Astrocyte of the spinal cord (primary cell): ENCODE results near the gene GPC4.

Source experiments
- DNase-seq: peaks from one replicate; pipeline ENCODE4 v3.0.0; 2011; ENCODE audit warnings: low read depth, low spot score
- H3K4me3 ChIP-seq: 2 replicates; pipeline ENCODE4 v1.5.1; 2011; ENCODE audit warnings: low read depth, mild to moderate bottlenecking, low read length, moderate library complexity
- in situ Hi-C: cut with HindIII; loops from 2 replicates; pipeline ENCODE4 v1.10.0; 2017; ENCODE audit warnings: low sequenced_read_pairs
- TF ChIP-seq, protein P1 (sequence below): IDR thresholded peaks from 2 replicates; pipeline ENCODE4 v1.5.1; 2012; ENCODE audit warnings: low read depth, mild to moderate bottlenecking, low read length, inconsistent platforms

Gene GPC4

DNA sequence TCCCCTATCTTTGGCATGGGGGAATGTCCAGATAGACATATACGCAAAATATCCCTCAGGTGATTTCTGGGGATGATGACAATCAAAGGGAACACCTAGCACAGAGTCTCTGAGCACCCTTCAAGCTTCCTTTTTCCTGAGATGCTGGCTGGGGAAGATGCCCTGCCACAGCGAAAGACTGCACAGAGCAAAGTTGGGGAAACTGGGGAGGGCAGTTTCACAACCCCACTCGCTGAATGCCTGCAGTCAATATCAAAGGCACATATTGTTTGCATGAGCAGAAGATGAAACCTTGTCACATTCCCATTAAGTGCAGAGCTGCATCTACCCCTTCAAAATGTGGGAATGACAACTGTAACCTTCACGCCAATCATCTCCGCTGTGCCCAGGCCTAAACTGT, 2.6 kb downstream of the GPC4 start:
- peak overlapping the region; percentile 57 for H3K4me3 ChIP-seq
- in situ Hi-C loops, result no loop called here
- no peak for DNase-seq
- TF ChIP-seq, protein P1, sequence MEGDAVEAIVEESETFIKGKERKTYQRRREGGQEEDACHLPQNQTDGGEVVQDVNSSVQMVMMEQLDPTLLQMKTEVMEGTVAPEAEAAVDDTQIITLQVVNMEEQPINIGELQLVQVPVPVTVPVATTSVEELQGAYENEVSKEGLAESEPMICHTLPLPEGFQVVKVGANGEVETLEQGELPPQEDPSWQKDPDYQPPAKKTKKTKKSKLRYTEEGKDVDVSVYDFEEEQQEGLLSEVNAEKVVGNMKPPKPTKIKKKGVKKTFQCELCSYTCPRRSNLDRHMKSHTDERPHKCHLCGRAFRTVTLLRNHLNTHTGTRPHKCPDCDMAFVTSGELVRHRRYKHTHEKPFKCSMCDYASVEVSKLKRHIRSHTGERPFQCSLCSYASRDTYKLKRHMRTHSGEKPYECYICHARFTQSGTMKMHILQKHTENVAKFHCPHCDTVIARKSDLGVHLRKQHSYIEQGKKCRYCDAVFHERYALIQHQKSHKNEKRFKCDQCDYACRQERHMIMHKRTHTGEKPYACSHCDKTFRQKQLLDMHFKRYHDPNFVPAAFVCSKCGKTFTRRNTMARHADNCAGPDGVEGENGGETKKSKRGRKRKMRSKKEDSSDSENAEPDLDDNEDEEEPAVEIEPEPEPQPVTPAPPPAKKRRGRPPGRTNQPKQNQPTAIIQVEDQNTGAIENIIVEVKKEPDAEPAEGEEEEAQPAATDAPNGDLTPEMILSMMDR, result no peak

DNA sequence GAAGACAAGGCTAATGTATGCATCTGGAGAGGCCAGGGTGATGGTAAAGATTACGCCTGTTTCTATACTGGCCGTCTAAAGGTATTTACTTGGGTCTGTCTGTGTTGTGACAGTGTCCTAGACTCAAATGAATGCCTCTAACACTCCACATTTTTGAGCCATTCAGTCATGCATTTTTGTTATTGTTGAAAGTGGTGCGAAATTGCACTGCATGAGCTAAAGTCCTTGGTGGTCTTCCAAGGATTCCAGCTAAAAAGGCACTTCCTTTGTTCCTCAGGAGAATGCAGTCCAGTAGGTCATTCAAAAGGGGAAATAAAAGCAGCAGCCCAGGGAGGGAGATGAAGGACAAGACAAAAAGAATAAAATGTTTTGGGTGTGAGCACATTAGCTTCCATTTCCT, 3.0 kb downstream of the GPC4 start:
- TF ChIP-seq, protein P1, result no peak
- no peak overlapping the region for H3K4me3 ChIP-seq
- peak; percentile 63 for DNase-seq
- in situ Hi-C loops, result no loop called here

DNA sequence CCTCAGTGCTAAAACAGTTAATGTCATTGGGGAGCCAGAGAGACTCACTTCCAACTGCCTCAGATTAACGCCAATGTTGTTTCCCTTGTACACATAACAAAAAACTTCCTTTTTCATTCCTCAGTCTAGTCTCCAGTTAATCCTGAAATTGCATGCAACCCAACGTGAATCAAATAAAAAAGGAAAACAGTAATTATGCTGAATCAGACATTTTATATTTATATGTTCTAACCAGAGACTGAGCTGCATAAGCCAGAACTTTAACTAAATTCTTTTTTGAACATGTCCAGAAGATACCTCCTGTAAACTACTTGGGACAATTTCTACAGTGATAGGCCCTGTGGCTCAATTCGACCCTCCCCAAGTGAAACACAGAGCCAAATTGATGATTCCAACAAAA, 4.7 kb downstream of the GPC4 start:
- H3K4me3 ChIP-seq, result no peak overlapping the region
- TF ChIP-seq, protein P1, result no peak
- in situ Hi-C loops, result no loop called here
- DNase-seq, result no peak

DNA sequence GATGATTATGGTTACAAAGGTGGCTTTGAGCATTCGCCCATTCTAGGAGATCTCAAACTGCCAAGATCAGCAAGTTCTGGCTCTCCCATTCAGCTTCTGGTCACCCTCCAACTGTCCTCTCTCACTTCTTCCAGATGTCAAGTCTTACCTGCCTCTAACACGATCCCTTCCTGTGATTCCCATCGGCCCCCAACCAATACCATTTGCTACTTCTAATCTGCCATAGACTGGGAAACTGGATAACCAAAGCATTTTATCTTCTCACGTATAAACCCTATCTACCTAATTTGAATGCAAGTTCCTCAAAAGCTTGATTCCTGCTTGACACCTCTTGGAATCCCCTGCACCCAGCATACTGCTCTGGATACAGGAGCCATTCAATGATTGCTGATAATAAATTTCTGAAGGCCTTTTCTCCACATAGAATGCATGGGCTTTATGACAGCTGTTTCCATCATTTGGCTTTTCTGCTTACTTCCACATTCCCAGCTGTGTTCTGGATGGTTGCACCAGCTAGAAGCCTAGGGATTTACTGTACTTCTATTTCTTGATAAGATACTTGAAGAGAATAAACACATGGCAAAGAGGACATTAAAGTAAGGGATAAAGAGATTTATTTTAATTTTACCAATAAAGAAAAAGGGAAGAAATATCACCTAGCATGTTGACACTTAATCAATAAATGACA, 9.6 kb downstream of the GPC4 start:
- DNase-seq, result no peak
- TF ChIP-seq, protein P1, result no peak
- in situ Hi-C loops, result no loop called here

DNA sequence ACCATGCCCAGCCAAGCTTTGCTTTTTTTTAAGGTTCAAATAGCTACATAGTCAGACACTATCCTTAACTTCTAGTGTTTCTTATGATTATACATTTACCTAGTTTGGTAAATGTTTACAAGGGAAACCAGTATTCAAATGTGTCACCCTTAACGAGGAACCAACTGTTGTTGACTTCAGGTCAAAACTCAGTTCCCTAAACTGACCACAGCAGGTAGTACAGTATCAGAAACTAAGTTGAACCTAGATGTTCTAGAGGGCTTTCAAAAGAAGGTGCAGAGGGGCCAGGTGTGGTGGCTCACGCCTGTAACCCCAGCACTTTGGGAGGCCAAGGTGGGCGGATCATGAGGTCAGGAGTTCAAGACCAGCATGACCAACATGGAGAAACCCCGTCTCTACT, 11.3 kb downstream of the GPC4 start:
- TF ChIP-seq, protein P1, result no peak
- in situ Hi-C loops, result no loop called here
- no peak for DNase-seq

More for the DNA sequence above, 9.6 kb downstream of the GPC4 start:
- no peak overlapping the region for H3K4me3 ChIP-seq

DNA sequence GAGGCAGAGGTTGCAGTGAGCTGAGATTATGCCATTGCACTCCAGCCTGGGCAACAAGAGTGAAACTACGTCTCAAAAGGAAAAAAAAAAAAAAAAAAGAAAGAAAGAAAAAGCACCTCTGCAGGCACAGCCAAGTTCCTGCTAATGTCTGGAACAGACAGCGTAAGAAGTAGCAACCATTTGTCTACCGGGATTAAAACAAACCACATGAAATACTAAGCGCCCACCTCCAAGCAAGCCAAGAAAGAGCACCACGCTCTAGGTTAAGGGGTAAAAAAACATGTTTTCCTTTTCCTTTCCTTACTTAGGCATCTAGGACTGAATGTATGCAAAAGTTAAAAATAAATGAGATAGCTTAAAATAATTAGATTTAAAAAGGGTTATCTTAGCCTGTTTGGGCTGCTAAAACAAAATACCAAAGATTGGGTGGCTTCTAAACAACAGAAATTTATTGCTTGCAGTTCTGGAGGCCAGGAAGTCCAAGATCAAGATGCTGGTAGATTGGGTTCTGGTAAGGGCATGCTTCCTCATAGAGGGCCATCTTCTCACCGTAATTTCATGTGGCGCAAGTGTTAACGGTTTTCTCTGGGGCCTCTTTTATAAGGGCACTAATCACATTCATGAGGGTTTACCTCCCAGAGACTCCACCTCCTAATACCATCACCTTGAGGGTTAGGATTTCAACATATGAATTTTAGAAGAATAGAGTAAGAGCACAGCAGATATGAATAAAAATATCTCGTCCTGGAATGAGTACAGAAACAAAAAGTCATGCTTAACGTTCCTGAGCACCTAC, 12.3 kb downstream of the GPC4 start:
- H3K4me3 ChIP-seq, result no peak overlapping the region
- peak; percentile 19 for DNase-seq
- in situ Hi-C loops, result no loop called here
- TF ChIP-seq, protein P1, result no peak

More for the DNA sequence above, 11.3 kb downstream of the GPC4 start:
- no peak overlapping the region for H3K4me3 ChIP-seq
